A549 (cell line): ENCODE data around the gene MYO10. TPM values are rescaled to one million over a fixed set of nuclear protein-coding genes. Genes with fewer than 3 reads are reported as not detected.

ENCODE experiments used
- ATAC-seq, 2 experiments: fragments of 200-7000 bp in 1 of 2; fragments of >200 bp in 1 of 2; cut with Nextera tagmentation in 1 of 2; cut with Tn5 transposase in 1 of 2; 3 replicates each; pipeline versions ENCODE4 v1.8.0 to v1.9.1; 2018 to 2020; ENCODE audit warnings: mild to moderate bottlenecking in 1 of 2, moderate library complexity in 1 of 2
- CTCF ChIA-PET: fragments of 300-600 bp; sonication (Branson Sonifier 250); formaldehyde crosslinking; extraction: SDS; loops from one replicate; lab custom pipeline; 2021; ENCODE audit warnings: antibody characterized with exemption, inconsistent platforms; lab: Yijun Ruan, JAX
- POLR2A ChIA-PET: fragments of 350-600 bp; formaldehyde crosslinking; extraction: SDS; loops from one replicate; lab custom pipeline; 2021; ENCODE audit warnings: antibody characterized with exemption, inconsistent platforms; lab: Yijun Ruan, JAX
- DNase-seq, 2 experiments: peaks; one replicate each; pipeline versions ENCODE4 v3.0.0 to v3.0.0-alpha.2; 2011 to 2016; ENCODE audit warnings: low read depth in 1 of 2, low spot score in 1 of 2
- FAIRE-seq: peaks from 2 replicates; lab custom pipeline; 2011; peaks lifted over from hg19 to GRCh38; lab: Jason Lieb, UNC
- H3K27ac ChIP-seq, 2 experiments: fragments of >200 bp; sonication (Bioruptor Twin); formaldehyde crosslinking; 3 replicates each; pipeline ENCODE4 v1.5.1; 2016 to 2017
- H3K4me1 ChIP-seq: fragments of >200 bp; sonication (Bioruptor Twin); formaldehyde crosslinking; 3 replicates; pipeline ENCODE4 v1.6.1; 2016
- H3K4me2 ChIP-seq: fragments of >200 bp; sonication (Bioruptor Twin); formaldehyde crosslinking; 3 replicates; pipeline ENCODE4 v1.6.1; 2016
- H3K4me3 ChIP-seq: fragments of >200 bp; sonication (Bioruptor Twin); formaldehyde crosslinking; 3 replicates; pipeline ENCODE4 v1.5.1; 2016
- H3K9me3 ChIP-seq: fragments of >200 bp; sonication (Bioruptor Twin); formaldehyde crosslinking; 3 replicates; pipeline ENCODE4 v1.6.1; 2016
- CHD4 ChIP-seq: fragments of 200-600 bp; sonication (generic); IDR thresholded peaks from 2 replicates; pipeline ENCODE4 v1.6.1; 2016; ENCODE audit warnings: antibody characterized with exemption, mild to moderate bottlenecking, borderline replicate concordance
- EHMT2 ChIP-seq: fragments of 200-600 bp; sonication (generic); IDR thresholded peaks from 2 replicates; pipeline ENCODE4 v1.6.1; 2016; ENCODE audit warnings: antibody characterized with exemption, low read depth, mild to moderate bottlenecking, moderate library complexity
- ESRRA ChIP-seq: fragments of 150-350 bp; IDR thresholded peaks from 2 replicates; pipeline ENCODE4 v1.6.1; 2014; ENCODE audit warnings: mild to moderate bottlenecking, low read length, borderline replicate concordance
- KDM5A ChIP-seq: fragments of 200-600 bp; sonication (generic); IDR thresholded peaks from 2 replicates; pipeline ENCODE4 v1.6.1; 2016; ENCODE audit warnings: antibody characterized with exemption, mild to moderate bottlenecking
- MAFK ChIP-seq: fragments of 450-650 bp; IDR thresholded peaks from 2 replicates; pipeline ENCODE4 v1.6.1; 2014; ENCODE audit not compliant: partially characterized antibody
- NPAS2 ChIP-seq: fragments of 250-450 bp; sonication (Bioruptor Pico); IDR thresholded peaks from 2 replicates; pipeline ENCODE4 v1.8.0; 2022; ENCODE audit warnings: mild to moderate bottlenecking, moderate library complexity, borderline replicate concordance
- RARB ChIP-seq: fragments of 250-450 bp; sonication (Bioruptor Pico); IDR thresholded peaks from 2 replicates; pipeline ENCODE4 v1.8.0; 2021; ENCODE audit warnings: mild to moderate bottlenecking, moderate library complexity
- RCOR1 ChIP-seq: fragments of 150-350 bp; IDR thresholded peaks from 2 replicates; pipeline ENCODE4 v1.6.1; 2014; ENCODE audit warnings: antibody characterized with exemption, low read length, low read depth
- RFX5 ChIP-seq: fragments of 450-650 bp; IDR thresholded peaks from 2 replicates; pipeline ENCODE4 v1.7.1; 2014; ENCODE audit warnings: antibody characterized with exemption, mild to moderate bottlenecking, moderate library complexity
- TP53 ChIP-seq: fragments of 250-450 bp; sonication (Bioruptor Pico); IDR thresholded peaks from 2 replicates; pipeline ENCODE4 v1.5.0; 2021; ENCODE audit warnings: mild to moderate bottlenecking, moderate library complexity
- ZSCAN20 ChIP-seq: fragments of 250-450 bp; sonication (Bioruptor Pico); IDR thresholded peaks from 2 replicates; pipeline ENCODE4 v1.8.0; 2022; ENCODE audit warnings: mild to moderate bottlenecking, moderate library complexity
- WGBS: methylation state at CpG from one replicate; pipeline ENCODE4 v1.1.6; 2017; ENCODE audit errors: missing lambda C conversion rate; 5-methylcytosine and 5-hydroxymethylcytosine counted together
- polyA plus RNA-seq, 4 experiments: library from polyadenylated mRNA; depleted of rRNA in 3 of 4; stranded (reverse); fragments of >200 nt; fragmentation: RNase III in 1 of 4; extraction: RNeasy Plus Mini Kit Qiagen cat#74134 plus additional on column Dnase treatment in 1 of 4; gene quantifications; 2 replicates in 3 of 4; 3 replicates in 1 of 4; pipeline ENCODE4 v1.2.3, GENCODE V29; 2011 to 2017
- TF ChIP-seq, protein P1 (sequence below): fragments of >200 bp; sonication (Bioruptor Twin); formaldehyde crosslinking; IDR thresholded peaks from 2 replicates; pipeline ENCODE4 v1.6.1; 2016
- TF ChIP-seq, protein P2 (sequence below): fragments of 250-450 bp; sonication (Bioruptor Pico); IDR thresholded peaks from 2 replicates; pipeline ENCODE4 v1.5.0; 2021; ENCODE audit warnings: mild to moderate bottlenecking, moderate library complexity, borderline replicate concordance
- TF ChIP-seq, protein P3 (sequence below): fragments of 250-450 bp; sonication (Bioruptor Pico); IDR thresholded peaks from 2 replicates; pipeline ENCODE4 v1.5.0; 2020; ENCODE audit warnings: low read depth, mild to moderate bottlenecking, moderate library complexity
- TF ChIP-seq, protein P4 (sequence below): fragments of >200 bp; sonication (Bioruptor Twin); formaldehyde crosslinking; IDR thresholded peaks from 3 replicates; pipeline ENCODE4 v1.6.1; 2016

Gene MYO10
- polyA plus RNA-seq, 2 of the 4 experiments (the other 2 are of a cell fraction): 68.0 to 68.5 TPM

DNA sequence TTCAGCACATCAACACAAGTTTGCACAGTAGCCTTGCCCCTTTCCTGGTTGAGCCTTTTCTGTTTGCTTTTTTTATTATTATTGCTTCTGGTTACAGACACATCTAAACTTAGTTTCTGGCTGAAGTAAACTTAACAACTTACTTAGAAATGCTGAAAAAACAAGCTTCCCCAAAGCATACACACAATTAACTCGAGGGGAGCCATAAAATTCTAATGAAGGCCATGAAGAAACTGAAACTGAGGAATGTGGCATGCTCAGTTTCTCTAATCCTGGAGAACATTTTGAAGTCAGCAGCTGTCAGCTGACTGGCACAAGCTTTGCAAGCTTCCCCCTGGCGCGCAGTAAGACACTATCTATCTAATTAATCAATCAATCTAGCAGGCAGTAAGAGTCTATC lies 3.7 kb downstream of the MYO10 start (continued):
- TF ChIP-seq RARB (CRISPR knock-in tag): no peak
- TF ChIP-seq ZSCAN20 (CRISPR knock-in tag): no peak
- no peak for TF ChIP-seq RCOR1
- TF ChIP-seq RFX5: no peak
- no peak for TF ChIP-seq ESRRA
- TF ChIP-seq NPAS2 (CRISPR knock-in tag): no peak
- TF ChIP-seq, protein P1, sequence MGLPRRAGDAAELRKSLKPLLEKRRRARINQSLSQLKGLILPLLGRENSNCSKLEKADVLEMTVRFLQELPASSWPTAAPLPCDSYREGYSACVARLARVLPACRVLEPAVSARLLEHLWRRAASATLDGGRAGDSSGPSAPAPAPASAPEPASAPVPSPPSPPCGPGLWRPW: no peak
- TF ChIP-seq EHMT2: no peak

DNA sequence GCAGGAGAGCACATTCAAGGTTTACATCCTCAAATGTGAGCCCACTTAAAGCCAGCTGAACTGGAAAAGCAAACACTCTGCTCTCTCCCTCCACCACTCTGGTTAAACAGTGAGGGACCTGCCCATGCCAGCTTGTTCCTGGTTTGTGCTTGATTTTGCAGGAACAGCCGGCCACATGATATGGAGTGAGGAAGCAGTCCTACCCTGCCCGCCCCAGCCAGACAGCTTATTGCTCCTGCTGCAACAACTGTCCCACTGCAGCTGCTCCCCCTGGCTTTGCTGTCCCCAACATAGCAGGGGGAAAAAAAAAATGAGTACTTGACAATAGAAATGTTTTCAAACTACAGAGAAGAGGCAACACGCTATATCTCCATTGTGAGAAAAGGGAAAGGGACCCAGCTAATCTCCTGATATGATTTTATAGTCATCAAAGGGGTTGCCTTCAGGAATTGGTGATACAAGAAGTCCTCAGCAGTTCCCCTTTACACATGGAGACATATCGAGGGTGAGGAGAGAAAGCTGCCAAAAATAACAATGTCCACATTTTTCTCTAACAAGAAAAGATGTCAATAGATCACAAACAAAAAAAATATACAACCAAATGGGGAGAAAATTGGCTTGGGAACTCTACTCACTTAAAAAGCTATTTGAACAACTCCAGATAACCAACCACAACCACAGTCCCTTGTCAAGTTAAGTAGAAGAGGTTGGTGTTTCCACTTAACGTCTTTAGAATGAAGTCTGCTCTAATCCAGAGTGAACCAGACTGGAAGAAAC lies 4.6 kb downstream of the MYO10 start:
- peaks cover 40% of the 10 kb centered on the region for H3K4me1 ChIP-seq
- H3K4me2 ChIP-seq: peak overlapping the region; percentile 67
- H3K4me3 ChIP-seq: peak overlapping the region; percentile 89; the same call in 1 of the 3 replicates
- TF ChIP-seq TP53 (CRISPR knock-in tag) (no peak), CHD4 (no peak), KDM5A (no peak)
- TF ChIP-seq, all 56 proteins: peak for 0
- ChIA-PET POLR2A (no interaction called here), CTCF (interaction anchor here (0.5 to 5.6 kb wide), 12 partner anchors 9 to 271 kb away, joined by 3 to 41 read pairs (median 4); no protein-coding TSS in a partner anchor)
- DNase-seq: no peak
- 46% methylated on average over 5 of the region's 5 CpGs for WGBS
- H3K9me3 ChIP-seq: no peaks in the 10 kb centered on the region
- FAIRE-seq: no peak
- peak overlapping the region; percentile 39 to 95; a peak in 5 of 6 replicates for H3K27ac ChIP-seq
- ATAC-seq: no peak

DNA sequence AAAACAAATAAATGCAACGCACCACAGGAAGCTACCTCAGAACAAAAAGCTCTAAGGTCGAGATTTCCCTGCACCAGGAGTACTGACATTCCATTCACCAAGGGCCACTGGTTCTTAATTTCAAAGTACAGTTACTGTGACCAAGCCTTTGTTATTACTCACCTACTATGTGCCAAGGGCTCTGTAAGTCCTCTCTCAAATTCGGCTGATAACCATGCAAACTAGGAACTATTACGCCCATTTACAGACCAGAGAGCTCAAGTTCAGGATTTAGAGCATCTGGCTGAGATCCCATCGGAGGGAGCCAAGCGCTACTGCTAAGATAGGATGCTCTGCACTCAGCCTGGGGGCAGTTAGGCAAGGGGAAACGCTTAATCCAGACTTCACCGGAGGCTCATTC lies 5.6 kb downstream of the MYO10 start:
- ChIA-PET CTCF (interaction anchor here (0.8 to 5.6 kb wide), 6 partner anchors 10 to 259 kb away, joined by 3 to 41 read pairs (median 10); no protein-coding TSS in a partner anchor), POLR2A (no interaction called here)
- FAIRE-seq: no peak
- peak overlapping the region; percentile 41 to 43; a peak in 4 of 6 replicates for H3K27ac ChIP-seq
- peaks cover 44% of the 10 kb centered on the region for H3K4me1 ChIP-seq
- ATAC-seq: no peak
- H3K4me3 ChIP-seq: no peak overlapping the region
- peak overlapping the region; percentile 67 for H3K4me2 ChIP-seq
- WGBS: 77% methylated on average over 8 of the region's 8 CpGs
- no peak for DNase-seq
- TF ChIP-seq MAFK: no peak
- TF ChIP-seq, protein P2, sequence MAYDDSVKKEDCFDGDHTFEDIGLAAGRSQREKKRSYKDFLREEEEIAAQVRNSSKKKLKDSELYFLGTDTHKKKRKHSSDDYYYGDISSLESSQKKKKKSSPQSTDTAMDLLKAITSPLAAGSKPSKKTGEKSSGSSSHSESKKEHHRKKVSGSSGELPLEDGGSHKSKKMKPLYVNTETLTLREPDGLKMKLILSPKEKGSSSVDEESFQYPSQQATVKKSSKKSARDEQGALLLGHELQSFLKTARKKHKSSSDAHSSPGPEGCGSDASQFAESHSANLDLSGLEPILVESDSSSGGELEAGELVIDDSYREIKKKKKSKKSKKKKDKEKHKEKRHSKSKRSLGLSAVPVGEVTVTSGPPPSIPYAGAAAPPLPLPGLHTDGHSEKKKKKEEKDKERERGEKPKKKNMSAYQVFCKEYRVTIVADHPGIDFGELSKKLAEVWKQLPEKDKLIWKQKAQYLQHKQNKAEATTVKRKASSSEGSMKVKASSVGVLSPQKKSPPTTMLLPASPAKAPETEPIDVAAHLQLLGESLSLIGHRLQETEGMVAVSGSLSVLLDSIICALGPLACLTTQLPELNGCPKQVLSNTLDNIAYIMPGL (CRISPR knock-in tag): no peak
- no peak for TF ChIP-seq CHD4
- TF ChIP-seq, protein P3, sequence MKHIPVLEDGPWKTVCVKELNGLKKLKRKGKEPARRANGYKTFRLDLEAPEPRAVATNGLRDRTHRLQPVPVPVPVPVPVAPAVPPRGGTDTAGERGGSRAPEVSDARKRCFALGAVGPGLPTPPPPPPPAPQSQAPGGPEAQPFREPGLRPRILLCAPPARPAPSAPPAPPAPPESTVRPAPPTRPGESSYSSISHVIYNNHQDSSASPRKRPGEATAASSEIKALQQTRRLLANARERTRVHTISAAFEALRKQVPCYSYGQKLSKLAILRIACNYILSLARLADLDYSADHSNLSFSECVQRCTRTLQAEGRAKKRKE (CRISPR knock-in tag): no peak
- TF ChIP-seq, protein P4, sequence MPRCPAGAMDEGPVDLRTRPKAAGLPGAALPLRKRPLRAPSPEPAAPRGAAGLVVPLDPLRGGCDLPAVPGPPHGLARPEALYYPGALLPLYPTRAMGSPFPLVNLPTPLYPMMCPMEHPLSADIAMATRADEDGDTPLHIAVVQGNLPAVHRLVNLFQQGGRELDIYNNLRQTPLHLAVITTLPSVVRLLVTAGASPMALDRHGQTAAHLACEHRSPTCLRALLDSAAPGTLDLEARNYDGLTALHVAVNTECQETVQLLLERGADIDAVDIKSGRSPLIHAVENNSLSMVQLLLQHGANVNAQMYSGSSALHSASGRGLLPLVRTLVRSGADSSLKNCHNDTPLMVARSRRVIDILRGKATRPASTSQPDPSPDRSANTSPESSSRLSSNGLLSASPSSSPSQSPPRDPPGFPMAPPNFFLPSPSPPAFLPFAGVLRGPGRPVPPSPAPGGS: no peak
- no peaks in the 10 kb centered on the region for H3K9me3 ChIP-seq
